ACHN (cell line): ENCODE data around the gene HERC4.
"Not testable (repeated sequence)": the region's sequence is repeated elsewhere in the genome, so short reads cannot be mapped to it uniquely, and the experiment has no call there.

Experiments used
- DNase-seq: peaks from one replicate; pipeline ENCODE4 v3.0.0-alpha.2; 2015
- in situ Hi-C: cut with HindIII; loops from 2 replicates; pipeline ENCODE4 v1.10.0; 2017; ENCODE audit warnings: low sequenced_read_pairs, low pct_ligation_motif_present, low pct_unique_long_range_greater_than_20kb

The HERC4 gene

GRCh38 chr10:68095153-68095552, 20.1 kb upstream of the HERC4 start:
- in situ Hi-C loops, result no loop called here
- peak; percentile 42 for DNase-seq

GRCh38 chr10:68092512-68092911, 17.4 kb upstream of the HERC4 start:
- in situ Hi-C loops, result no loop called here

GRCh38 chr10:68090586-68090985, 15.5 kb upstream of the HERC4 start:
- DNase-seq, result no peak
- in situ Hi-C loops, result no loop called here

More at GRCh38 chr10:68092512-68092911, 17.4 kb upstream of the HERC4 start:
- DNase-seq, result no peak

- no peak for DNase-seq
- in situ Hi-C loops, result no loop called here
Observed at GRCh38 chr10:68088740-68089139, 13.7 kb upstream of the HERC4 start.

- in situ Hi-C loops, result no loop called here
- DNase-seq, result no peak
Observed at GRCh38 chr10:68087685-68088401, 12.8 kb upstream of the HERC4 start.

GRCh38 chr10:68086910-68087684, 12.0 kb upstream of the HERC4 start:
- in situ Hi-C loops, result no loop called here
- no peak for DNase-seq

GRCh38 chr10:68086011-68086410, 10.9 kb upstream of the HERC4 start:
- in situ Hi-C loops, result no loop called here
- peak; percentile 37 for DNase-seq

GRCh38 chr10:68084469-68084868, 9.4 kb upstream of the HERC4 start:
- in situ Hi-C loops, result no loop called here
- DNase-seq, result no peak

- in situ Hi-C loops, result no loop called here
Observed at GRCh38 chr10:68083953-68084352, 8.9 kb upstream of the HERC4 start.

GRCh38 chr10:68082872-68083271, 7.8 kb upstream of the HERC4 start:
- in situ Hi-C loops, result no loop called here
- DNase-seq, result peak; percentile 62

More at GRCh38 chr10:68083953-68084352, 8.9 kb upstream of the HERC4 start:
- no peak for DNase-seq

- no peak for DNase-seq
- in situ Hi-C loops, result no loop called here
Observed at GRCh38 chr10:68081916-68082315, 6.8 kb upstream of the HERC4 start.

GRCh38 chr10:68080853-68081431, 5.9 kb upstream of the HERC4 start:
- DNase-seq, result no peak

GRCh38 chr10:68079434-68079833, 4.4 kb upstream of the HERC4 start:
- DNase-seq, result no peak
- in situ Hi-C loops, result no loop called here

More at GRCh38 chr10:68080853-68081431, 5.9 kb upstream of the HERC4 start:
- in situ Hi-C loops, result no loop called here

GRCh38 chr10:68077026-68077425, 1.9 kb upstream of the HERC4 start:
- in situ Hi-C loops, result no loop called here
- DNase-seq, result no peak

GRCh38 chr10:68076081-68076480, 998 bp upstream of the HERC4 start:
- DNase-seq, in situ Hi-C loops: not testable (repeated sequence)

GRCh38 chr10:68075550-68076004, 494 bp upstream of the HERC4 start:
- in situ Hi-C loops, result no loop called here
- DNase-seq, result no peak

GRCh38 chr10:68074031-68074774, 880 bp downstream of the HERC4 start:
- in situ Hi-C loops, result loop anchor here (25.0 kb wide), 1 partner anchor 113 kb away; no protein-coding TSS in a partner anchor
- DNase-seq, result peak; percentile 34

- in situ Hi-C loops, result loop anchor here (25.0 kb wide), 1 partner anchor 114 kb away; no protein-coding TSS in a partner anchor
- no peak for DNase-seq
Observed at GRCh38 chr10:68073631-68074030, 1.5 kb downstream of the HERC4 start.
